GM18505 (cell line): ENCODE results near the gene UFD1.

ENCODE experiments used
- ATAC-seq: cut with Tn5 transposase; IDR thresholded peaks from one replicate; pipeline ENCODE4 v1.9.1; 2021; ENCODE audit not compliant: unreplicated experiment
- POLR2A ChIP-seq: IDR thresholded peaks from 4 replicates; pipeline ENCODE4 v1.6.1; 2011; ENCODE audit warnings: borderline replicate concordance; ENCODE audit not compliant: insufficient read depth, insufficient read length; ENCODE audit errors: extremely low read depth

Gene UFD1

GRCh38 chr22:19509191-19509590, 30.2 kb upstream of the UFD1 start:
- ATAC-seq = no peak

GRCh38 chr22:19508024-19508776, 29.2 kb upstream of the UFD1 start:
- no peak for TF ChIP-seq POLR2A
- no peak for ATAC-seq

More at GRCh38 chr22:19509191-19509590, 30.2 kb upstream of the UFD1 start:
- no peak for TF ChIP-seq POLR2A

DNA sequence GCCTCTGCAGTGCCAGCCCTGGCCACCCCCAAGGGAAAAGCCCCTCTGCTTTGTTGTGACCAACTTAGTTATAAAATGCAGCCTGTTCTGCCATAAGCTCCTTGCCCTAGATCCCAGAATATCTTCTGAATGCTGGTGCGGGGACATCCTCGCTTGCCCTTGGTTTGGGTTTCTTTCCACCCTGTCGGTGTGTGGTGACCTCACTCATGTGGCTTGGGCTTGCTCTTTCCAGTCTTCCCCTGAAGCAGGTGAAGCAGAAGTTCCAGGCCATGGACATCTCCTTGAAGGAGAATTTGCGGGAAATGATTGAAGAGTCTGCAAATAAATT, 28.5 kb upstream of the UFD1 start:
- ATAC-seq = no peak

DNA sequence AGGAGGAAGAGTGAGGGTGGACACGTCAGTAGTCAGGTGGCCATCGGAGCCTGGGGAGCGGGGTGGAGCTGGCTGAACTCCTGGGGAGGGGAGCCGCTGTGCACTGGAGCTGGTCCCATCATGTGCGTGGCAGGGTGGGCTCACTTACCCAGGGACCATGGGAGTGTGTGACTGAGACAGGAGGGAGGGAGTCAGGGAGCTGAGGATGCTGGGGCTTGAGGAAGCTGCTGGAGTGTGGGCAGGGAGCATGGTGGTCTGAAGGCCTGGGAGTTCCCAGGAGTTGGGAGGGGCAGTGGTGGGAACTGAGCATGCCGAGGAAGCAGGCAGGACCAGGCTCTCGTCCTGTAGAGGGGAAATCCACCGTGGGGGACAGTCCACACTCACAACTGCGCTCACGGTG, 27.2 kb upstream of the UFD1 start:
- no peak for TF ChIP-seq POLR2A
- no peak for ATAC-seq

More for the DNA sequence above, 28.5 kb upstream of the UFD1 start:
- no peak for TF ChIP-seq POLR2A

DNA sequence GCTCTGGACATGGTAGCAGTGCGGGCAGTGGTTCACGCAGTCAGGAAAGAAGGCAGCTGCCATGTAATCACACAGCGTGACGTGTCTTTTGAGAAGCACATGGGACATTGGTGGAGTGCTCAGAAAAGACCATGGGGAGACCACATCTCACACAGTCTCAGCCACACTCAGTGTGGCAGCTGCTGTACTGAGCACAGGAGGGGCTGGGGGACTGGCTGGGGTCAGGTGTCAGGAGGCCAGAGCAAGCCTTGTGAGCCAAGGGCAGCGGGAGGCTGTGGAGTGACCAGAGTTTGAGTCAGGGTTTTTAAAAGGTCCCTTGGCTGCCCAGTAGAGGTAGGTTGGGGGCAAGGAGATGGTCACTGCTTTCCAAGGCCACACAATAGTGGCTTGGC, 26.7 kb upstream of the UFD1 start:
- TF ChIP-seq POLR2A = no peak
- no peak for ATAC-seq

GRCh38 chr22:19504900-19505734, 26.1 kb upstream of the UFD1 start:
- no peak for TF ChIP-seq POLR2A
- ATAC-seq = no peak

- no peak for TF ChIP-seq POLR2A
- ATAC-seq = no peak
Measured at GRCh38 chr22:19503869-19504268, 24.9 kb upstream of the UFD1 start.

- TF ChIP-seq POLR2A = no peak
- no peak for ATAC-seq
Measured at GRCh38 chr22:19503367-19503766, 24.4 kb upstream of the UFD1 start.

DNA sequence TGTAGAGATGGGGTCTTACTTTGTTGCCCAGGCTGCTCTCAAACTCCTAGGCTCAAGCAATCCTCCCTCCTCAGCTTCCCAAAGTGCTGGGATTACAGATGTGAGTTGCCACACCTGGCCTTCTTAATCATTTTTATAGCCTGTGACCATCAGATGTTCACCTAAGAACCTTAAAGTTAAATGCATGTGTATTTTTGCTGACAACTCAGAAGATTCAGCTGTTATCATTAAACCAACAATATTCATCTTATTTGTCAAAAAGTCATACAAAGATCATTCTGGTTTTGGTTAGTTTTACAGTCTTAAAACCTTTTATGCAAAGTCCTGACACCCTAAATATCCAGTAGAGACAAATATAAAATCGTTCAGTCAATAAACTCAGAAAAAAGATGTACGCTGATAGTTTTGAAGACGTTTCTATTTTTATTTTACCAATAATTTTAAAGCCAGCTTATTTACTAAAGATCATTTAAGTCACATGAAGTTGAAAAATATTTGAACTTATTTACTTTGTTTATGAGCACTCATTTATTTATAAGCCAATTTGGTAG, 23.0 kb upstream of the UFD1 start:
- no peak for ATAC-seq

DNA sequence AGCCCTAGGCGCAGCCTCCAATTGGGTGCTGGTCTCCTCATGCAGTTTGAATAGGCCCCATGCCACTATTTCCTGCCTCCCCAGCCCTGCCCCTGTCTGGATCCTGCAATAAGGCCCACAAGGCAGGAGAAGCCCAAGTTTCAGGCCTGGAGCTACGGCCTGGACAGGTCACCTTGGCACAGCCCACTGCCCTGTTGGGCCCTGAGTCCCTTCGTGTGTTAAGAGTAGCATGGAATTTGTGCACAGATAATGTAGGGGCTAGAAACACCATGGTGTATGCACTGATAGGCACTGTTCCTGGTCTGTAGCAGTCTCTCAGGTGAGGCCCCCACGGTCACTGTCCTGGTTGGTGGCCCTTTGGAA, 20.9 kb upstream of the UFD1 start:
- TF ChIP-seq POLR2A = no peak
- no peak for ATAC-seq

More for the DNA sequence above, 23.0 kb upstream of the UFD1 start:
- TF ChIP-seq POLR2A = no peak

DNA sequence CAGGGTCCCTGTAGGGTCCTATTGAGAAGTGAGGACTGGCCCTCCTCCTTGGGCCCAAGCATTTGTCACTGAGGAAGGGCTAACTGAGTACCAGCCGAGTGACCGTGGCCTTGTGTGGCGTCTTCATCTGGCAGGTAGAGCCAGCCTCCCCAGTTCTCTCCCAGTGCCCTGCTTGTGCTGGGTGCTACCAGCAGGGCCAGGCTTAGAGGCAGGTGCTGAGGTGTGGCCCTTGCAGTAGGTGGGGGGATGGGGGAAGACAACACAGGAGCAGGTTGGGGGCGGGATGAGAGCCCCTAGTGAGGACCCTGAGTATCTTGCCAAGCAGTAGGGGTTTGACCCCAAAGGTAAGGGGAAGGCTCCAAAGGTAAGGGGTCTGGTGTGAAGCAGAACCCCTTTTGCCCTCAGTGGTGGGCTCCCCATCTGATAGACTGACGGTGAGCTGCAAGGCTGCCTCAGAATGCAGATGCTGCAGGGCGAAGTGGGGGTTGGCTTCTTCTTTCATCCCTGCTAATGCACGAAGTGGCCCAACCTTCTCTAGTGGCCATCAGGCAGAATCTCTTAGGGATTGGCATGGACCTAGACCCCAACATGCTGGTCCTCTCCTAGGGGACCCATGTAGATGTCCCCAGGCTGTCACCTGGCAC, 20.4 kb upstream of the UFD1 start:
- no peak for TF ChIP-seq POLR2A
- ATAC-seq = no peak

DNA sequence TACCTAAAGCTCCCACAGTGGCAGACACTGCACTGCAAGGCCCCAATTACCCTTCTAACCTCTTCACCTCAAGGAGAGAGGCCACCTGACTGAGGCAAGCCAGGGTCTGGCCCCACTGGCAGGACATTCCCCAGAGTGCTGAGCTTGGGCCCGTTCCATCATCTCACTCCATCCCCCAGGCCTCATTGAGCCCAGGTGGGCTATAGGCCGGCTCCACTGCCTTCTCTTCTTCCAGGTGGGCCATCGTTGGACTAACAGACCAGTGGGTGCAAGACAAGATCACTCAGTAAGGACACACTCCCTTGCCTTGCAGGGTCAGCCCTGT, 19.8 kb upstream of the UFD1 start:
- no peak for TF ChIP-seq POLR2A
- ATAC-seq = no peak

DNA sequence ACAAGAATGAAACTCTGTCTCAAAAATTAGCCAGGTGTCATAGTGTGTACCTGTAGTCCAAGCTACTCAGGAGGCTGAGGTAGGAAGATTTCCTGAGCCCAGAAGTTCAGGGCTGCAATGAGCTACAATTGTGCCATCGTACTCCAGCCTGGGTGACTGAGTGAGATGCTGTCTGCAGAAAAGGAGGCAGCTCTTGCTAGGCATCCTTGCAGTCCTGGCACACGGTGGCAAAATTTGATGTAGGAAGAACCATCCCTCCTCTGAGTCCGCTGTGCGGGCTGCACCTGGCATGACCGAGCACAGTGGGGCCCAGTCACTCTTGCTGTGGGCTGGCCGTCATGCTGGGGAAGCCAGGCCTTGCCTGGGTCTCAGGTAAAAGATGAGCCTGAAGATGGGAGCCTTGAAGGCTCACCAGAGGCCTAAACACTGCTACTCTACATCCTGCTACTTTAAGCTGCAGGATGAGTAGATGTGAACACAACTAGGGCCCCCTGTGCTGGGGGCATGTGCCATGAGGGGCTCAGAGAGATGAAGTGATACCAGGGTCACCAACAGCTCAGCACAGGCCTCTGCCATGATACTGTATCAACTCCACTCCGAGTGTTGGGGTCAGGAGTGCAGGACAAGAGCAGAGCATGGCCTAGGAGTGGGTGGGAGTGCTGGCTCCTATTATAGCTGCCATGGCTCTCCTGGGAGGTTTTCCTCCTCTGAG, 19.3 kb upstream of the UFD1 start:
- no peak for TF ChIP-seq POLR2A
- ATAC-seq = no peak
